C4-2B (cell line): ENCODE measurements around the gene RIMBP2.

ENCODE experiments used
- H3K27ac ChIP-seq: fragments of 450-650 bp; 2 replicates; pipeline ENCODE4 v1.5.1; 2017
- CTCF ChIP-seq: fragments of 450-650 bp; conservative IDR thresholded peaks from 2 replicates; pipeline ENCODE4 v1.5.1; 2017; ENCODE audit warnings: mild to moderate bottlenecking
- ZFX ChIP-seq: fragments of 450-650 bp; IDR thresholded peaks from 2 replicates; pipeline ENCODE4 v1.6.1; 2017

The RIMBP2 gene

GRCh38 chr12:130674676-130675075 lies 41.4 kb downstream of the RIMBP2 start:
- no peak for TF ChIP-seq CTCF
- no peak for TF ChIP-seq ZFX
- no peak overlapping the region for H3K27ac ChIP-seq

GRCh38 chr12:130673036-130673705 lies 42.9 kb downstream of the RIMBP2 start:
- no peak for TF ChIP-seq CTCF
- no peak for TF ChIP-seq ZFX
- H3K27ac ChIP-seq, result no peak overlapping the region

- no peak for TF ChIP-seq CTCF
- no peak for TF ChIP-seq ZFX
- H3K27ac ChIP-seq, result no peak overlapping the region
Observed at GRCh38 chr12:130672089-130672820, 43.8 kb downstream of the RIMBP2 start.

GRCh38 chr12:130671556-130671955 lies 44.5 kb downstream of the RIMBP2 start:
- TF ChIP-seq ZFX (no peak), CTCF (no peak)
- no peak overlapping the region for H3K27ac ChIP-seq

GRCh38 chr12:130669797-130670196 lies 46.3 kb downstream of the RIMBP2 start:
- no peak overlapping the region for H3K27ac ChIP-seq
- no peak for TF ChIP-seq CTCF
- TF ChIP-seq ZFX, result no peak

GRCh38 chr12:130669205-130669557 lies 46.9 kb downstream of the RIMBP2 start:
- no peak overlapping the region for H3K27ac ChIP-seq
- TF ChIP-seq CTCF, result no peak
- TF ChIP-seq ZFX, result no peak
